ENCODE data around the gene ERVV-1. TPM values are rescaled to one million over a fixed set of nuclear protein-coding genes. Genes with fewer than 3 reads are reported as not detected.

The ERVV-1 gene
- total RNA-seq, 1 experiment from 2014 or later, result not detected

DNA sequence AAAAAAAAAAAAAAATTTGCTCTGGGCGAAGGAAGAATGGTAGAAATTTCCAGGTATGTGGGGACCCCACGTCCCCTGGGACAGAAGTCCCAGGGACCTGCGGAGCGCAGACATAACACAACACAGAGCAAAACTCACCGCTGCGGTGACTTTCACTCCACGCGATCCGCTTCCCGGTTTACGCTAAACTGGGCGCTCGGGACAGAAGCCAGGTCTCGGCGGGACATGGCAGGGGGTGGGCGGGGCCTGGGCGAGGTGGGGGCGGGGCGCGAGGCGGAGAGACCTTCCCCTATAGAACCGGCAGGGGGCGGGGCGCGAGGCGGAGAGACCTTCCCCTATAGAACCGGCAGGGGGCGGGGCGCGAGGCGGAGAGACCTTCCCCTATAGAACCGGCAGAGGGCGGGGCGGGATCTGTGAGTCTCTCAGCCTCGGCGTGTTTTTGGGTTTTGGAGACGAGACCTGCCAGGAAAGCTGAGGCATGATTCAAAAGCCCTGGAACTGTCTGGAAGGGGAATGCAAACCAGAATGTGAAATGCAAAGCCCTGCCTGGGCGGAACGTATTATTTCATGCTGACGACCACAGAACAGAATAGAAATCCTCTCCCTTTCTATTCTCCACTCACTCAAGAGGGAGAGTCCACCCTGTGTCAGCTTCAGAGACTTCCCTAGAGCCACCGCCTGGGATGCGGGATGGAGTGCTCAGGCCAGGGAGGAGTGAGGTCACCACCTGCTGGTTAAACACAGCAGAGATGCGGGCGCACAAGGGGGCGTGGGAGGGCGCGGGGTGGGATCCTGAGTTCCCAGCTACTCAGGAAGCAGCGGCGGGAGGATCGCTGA, 20.2 kb upstream of the ERVV-1 start:
- Histone ChIP-seq H3K79me2 (ENCODE audit: low read length) (no peaks in the 10 kb centered on the region), H2AFZ (ENCODE audit: low read length) (peak overlapping the region; percentile 83), H3K36me3 (ENCODE audit: low read depth, low read length) (0 out of 2 replicates have a peak, but pooled peaks cover 2% of the 10 kb centered on the region), H3K27me3 (ENCODE audit: low read length) (no peaks in the 10 kb centered on the region), H3F3A (ENCODE audit: low read length, unreplicated experiment) (peaks cover 4% of the 10 kb centered on the region), H3K27ac (ENCODE audit: low read length) (0 out of 2 replicates have a peak overlapping the region, but pooled peaks have one; percentile 38), H3K9me2 (replicated peaks; ENCODE audit: low read length) (no peaks in the 10 kb centered on the region), H3K4me2 (ENCODE audit: low read length) (peak overlapping the region; percentile 88), H4K20me1 (ENCODE audit: low read length) (no peaks in the 10 kb centered on the region), H3K9ac (ENCODE audit: low read length) (peak overlapping the region; percentile 66), H3K9me3 (ENCODE audit: low read length) (peaks cover 5% of the 10 kb centered on the region; the same call in 1 of the 2 replicates), H3K4me1 (ENCODE audit: insufficient read depth, low read length) (peaks cover 22% of the 10 kb centered on the region), H3K4me3 (ENCODE audit: low read length) (peak overlapping the region; percentile 67)
- intact Hi-C loops (cut with micrococcal nuclease), result loop anchor here (1.0 to 5.0 kb wide), 3 partner anchors 31 to 110 kb away; partner anchors contain the start of genes ZNF160 and ZNF816
- peak; percentile 79 for DNase-seq
- POLR2A ChIA-PET (ENCODE audit: unreplicated experiment), result no interaction called here
- ATAC-seq, result peak; percentile 68
- no TSS peak for BruUV-seq (replicated peaks)
- CTCF ChIA-PET, result interaction anchor here (1.6 kb wide), 1 partner anchor 31 kb away, joined by 4 read pairs; the partner anchor contains the start of gene ZNF816
- no peak for TF ChIP-seq EZH2 (IDR thresholded peaks at IDR 0.05; ENCODE audit: low read length, unreplicated experiment)
- TF ChIP-seq EZH2phosphoT487 (IDR thresholded peaks at IDR 0.05; ENCODE audit: borderline replicate concordance, low read length), result no peak
- no peak; the same call in 1 of the 2 replicates for TF ChIP-seq CTCF (conservative IDR thresholded peaks at IDR 0.05; ENCODE audit: low read depth, low read length)

- CTCF ChIA-PET, result no interaction called here
- peaks cover 5% of the 10 kb centered on the region for H3K9me3 ChIP-seq (ENCODE audit: low read length)
- intact Hi-C loops (cut with micrococcal nuclease), result no loop called here
These were observed 18.0 kb upstream of the ERVV-1 start for GRCh38 chr19:52995711-52996110.

More at GRCh38 chr19:52995711-52996110, 18.0 kb upstream of the ERVV-1 start:
- peaks cover 4% of the 10 kb centered on the region for H3F3A ChIP-seq (ENCODE audit: low read length, unreplicated experiment)
- no peaks in the 10 kb centered on the region for H3K79me2 ChIP-seq (ENCODE audit: low read length)
- DNase-seq (no peak), ATAC-seq (no peak)
- H3K27ac ChIP-seq (ENCODE audit: low read length), result no peak overlapping the region
- H3K4me3 ChIP-seq (ENCODE audit: low read length), result no peak overlapping the region
- H3K36me3 ChIP-seq (ENCODE audit: low read depth, low read length), result no peaks in the 10 kb centered on the region
- POLR2A ChIA-PET (ENCODE audit: unreplicated experiment), result no interaction called here
- H2AFZ ChIP-seq (ENCODE audit: low read length), result no peak overlapping the region
- peaks cover 21% of the 10 kb centered on the region for H3K4me1 ChIP-seq (ENCODE audit: insufficient read depth, low read length)
- TF ChIP-seq EZH2phosphoT487 (IDR thresholded peaks at IDR 0.05; ENCODE audit: borderline replicate concordance, low read length), result no peak
- no peak for TF ChIP-seq EZH2 (IDR thresholded peaks at IDR 0.05; ENCODE audit: low read length, unreplicated experiment)
- no peak for TF ChIP-seq CTCF (conservative IDR thresholded peaks at IDR 0.05; ENCODE audit: low read depth, low read length)
- no peaks in the 10 kb centered on the region for H3K27me3 ChIP-seq (ENCODE audit: low read length)
- no peak overlapping the region for H3K9ac ChIP-seq (ENCODE audit: low read length)
- H3K4me2 ChIP-seq (ENCODE audit: low read length), result no peak overlapping the region
- H4K20me1 ChIP-seq (ENCODE audit: low read length), result no peaks in the 10 kb centered on the region
- H3K9me2 ChIP-seq (replicated peaks; ENCODE audit: low read length), result no peaks in the 10 kb centered on the region
- BruUV-seq (replicated peaks), result no TSS peak

Measured in PC-3 (cell line).